GM23338 (cell line): ENCODE results near the gene IL13. TPM values are rescaled to one million over a fixed set of nuclear protein-coding genes. Genes with fewer than 3 reads are reported as not detected.

Experiments
- ATAC-seq: fragments of 200-7000 bp; cut with Tn5 transposase; 3 replicates; pipeline ENCODE4 v1.9.1; 2020
- DNase-seq: peaks from one replicate; pipeline ENCODE4 v3.0.0-alpha.2; 2015; ENCODE audit warnings: low spot score
- H2AFZ ChIP-seq: fragments of 200-600 bp; sonication (generic); 2 replicates; pipeline ENCODE4 v1.8.0; 2016; ENCODE audit warnings: antibody characterized with exemption, mild to moderate bottlenecking, moderate library complexity
- H3F3A ChIP-seq: fragments of 200-600 bp; sonication (generic); replicated peaks from 2 replicates; pipeline ENCODE4 v1.8.0; 2017; ENCODE audit warnings: antibody characterized with exemption, mixed run types, low read depth
- H3K27ac ChIP-seq: fragments of 200-600 bp; sonication (generic); 2 replicates; pipeline ENCODE4 v1.6.1; 2016; ENCODE audit warnings: low read depth
- H3K27me3 ChIP-seq: fragments of 200-600 bp; sonication (generic); 2 replicates; pipeline ENCODE4 v1.8.0; 2016; ENCODE audit warnings: mild to moderate bottlenecking, mixed run types, moderate library complexity; ENCODE audit not compliant: insufficient read depth
- H3K36me3 ChIP-seq: fragments of 200-600 bp; sonication (generic); 2 replicates; pipeline ENCODE4 v1.8.0; 2016; ENCODE audit warnings: mild to moderate bottlenecking; ENCODE audit not compliant: insufficient read depth
- H3K4me1 ChIP-seq: fragments of 200-600 bp; sonication (generic); 2 replicates; pipeline ENCODE4 v1.8.0; 2016; ENCODE audit warnings: mild to moderate bottlenecking, moderate library complexity; ENCODE audit not compliant: insufficient read depth
- H3K4me2 ChIP-seq: fragments of 200-600 bp; sonication (generic); 2 replicates; pipeline ENCODE4 v1.7.1; 2017; ENCODE audit warnings: mixed run types
- H3K4me3 ChIP-seq: fragments of 200-600 bp; sonication (generic); 2 replicates; pipeline ENCODE4 v1.6.1; 2016; ENCODE audit warnings: mixed run types
- H3K79me2 ChIP-seq: fragments of 200-600 bp; sonication (generic); replicated peaks from 2 replicates; pipeline ENCODE4 v1.8.0; 2017; ENCODE audit warnings: mild to moderate bottlenecking; ENCODE audit not compliant: insufficient read depth
- H3K9me2 ChIP-seq: fragments of 200-600 bp; sonication (generic); 2 replicates; pipeline ENCODE4 v1.8.0; 2017; ENCODE audit not compliant: insufficient read depth
- H4K20me1 ChIP-seq: fragments of 200-600 bp; sonication (generic); replicated peaks from 2 replicates; pipeline ENCODE4 v1.8.0; 2017; ENCODE audit warnings: mild to moderate bottlenecking; ENCODE audit not compliant: insufficient read depth
- H3K27ac Mint-ChIP-seq: 2 replicates; pipeline ENCODE4 v1.8.0; 2020; ENCODE audit warnings: inconsistent platforms, mild to moderate bottlenecking, moderate library complexity, mixed read lengths
- H3K27me3 Mint-ChIP-seq: 3 replicates; pipeline ENCODE4 v1.8.0; 2022; ENCODE audit warnings: low read depth, mild to moderate bottlenecking, moderate library complexity, mixed read lengths, inconsistent platforms; ENCODE audit not compliant: insufficient read depth, poor library complexity
- H3K36me3 Mint-ChIP-seq: 3 replicates; pipeline ENCODE4 v1.8.0; 2021; ENCODE audit warnings: low read depth, mild to moderate bottlenecking, inconsistent platforms, moderate library complexity, mixed read lengths
- H3K4me1 Mint-ChIP-seq: 3 replicates; pipeline ENCODE4 v1.8.0; 2020; ENCODE audit warnings: mild to moderate bottlenecking, inconsistent platforms, mixed read lengths
- H3K4me3 Mint-ChIP-seq: 3 replicates; pipeline ENCODE4 v1.8.0; 2021; ENCODE audit warnings: moderate library complexity, mild to moderate bottlenecking, inconsistent platforms, mixed read lengths
- H3K9me3 Mint-ChIP-seq: 3 replicates; pipeline ENCODE4 v1.8.0; 2020; ENCODE audit warnings: moderate library complexity, mild to moderate bottlenecking, inconsistent platforms, mixed read lengths
- CREB1 ChIP-seq: fragments of 250-450 bp; sonication (Bioruptor Pico); IDR thresholded peaks from 2 replicates; pipeline ENCODE4 v1.5.0; 2020; ENCODE audit warnings: low read depth, mild to moderate bottlenecking, moderate library complexity
- CTCF ChIP-seq, 2 experiments: fragments of 200-600 bp in 1 of 2; sonication (generic) in 1 of 2; conservative IDR thresholded peaks; 2 replicates each; pipeline versions ENCODE4 v1.5.1 to v1.6.1; 2016 to 2017; ENCODE audit warnings: antibody characterized with exemption in 2 of 2, low read depth in 2 of 2, mild to moderate bottlenecking in 2 of 2, moderate library complexity in 1 of 2
- EZH2 ChIP-seq: fragments of 200-600 bp; sonication (generic); IDR thresholded peaks from one replicate; pipeline ENCODE4 v1.8.0; 2017; ENCODE audit warnings: antibody characterized with exemption, mild to moderate bottlenecking, low read depth; ENCODE audit not compliant: unreplicated experiment
- EZH2phosphoT487 ChIP-seq: fragments of 200-600 bp; sonication (generic); IDR thresholded peaks from one replicate; pipeline ENCODE4 v1.8.1; 2018; ENCODE audit warnings: antibody characterized with exemption; ENCODE audit not compliant: unreplicated experiment
- JUNB ChIP-seq: IDR thresholded peaks from one replicate; pipeline ENCODE4 v1.6.1; 2016; ENCODE audit warnings: antibody characterized with exemption; ENCODE audit not compliant: unreplicated experiment
- NANOG ChIP-seq: IDR thresholded peaks from 2 replicates; pipeline ENCODE4 v1.6.1; 2016; ENCODE audit warnings: antibody characterized with exemption, borderline replicate concordance
- POLR2AphosphoS5 ChIP-seq: IDR thresholded peaks from 2 replicates; pipeline ENCODE4 v1.6.1; 2016; ENCODE audit warnings: antibody characterized with exemption, low read depth
- REST ChIP-seq: IDR thresholded peaks from one replicate; pipeline ENCODE4 v1.6.1; 2018; ENCODE audit warnings: antibody characterized with exemption; ENCODE audit not compliant: unreplicated experiment
- STAT1 ChIP-seq: IDR thresholded peaks from one replicate; pipeline ENCODE4 v1.6.1; 2016; ENCODE audit warnings: antibody characterized with exemption; ENCODE audit not compliant: unreplicated experiment
- ZNF114 ChIP-seq: fragments of 250-450 bp; sonication (Bioruptor Pico); IDR thresholded peaks from 2 replicates; pipeline ENCODE4 v1.5.0; 2020; ENCODE audit warnings: mild to moderate bottlenecking, moderate library complexity
- ZNF331 ChIP-seq: fragments of 250-450 bp; sonication (Bioruptor Pico); IDR thresholded peaks from 2 replicates; pipeline ENCODE4 v1.5.0; 2020; ENCODE audit warnings: low read depth, mild to moderate bottlenecking, moderate library complexity
- ZNF462 ChIP-seq: fragments of 250-450 bp; sonication (Bioruptor Pico); IDR thresholded peaks from 2 replicates; pipeline ENCODE4 v1.5.0; 2020; ENCODE audit warnings: mild to moderate bottlenecking, moderate library complexity
- polyA plus RNA-seq: library from polyadenylated mRNA; unstranded; fragments of >200 nt; fragmentation: Nextera tagmentation; extraction: Ambion mirVana; gene quantifications from 2 replicates; pipeline ENCODE4 v1.2.1, GENCODE V29; 2016
- total RNA-seq: library from RNA; depleted of rRNA; stranded (reverse); fragments of >200 nt; shearing (Covaris generic); gene quantifications from 2 replicates; pipeline ENCODE4 v1.2.3, GENCODE V29; 2014
- TF ChIP-seq, protein P1 (sequence below): IDR thresholded peaks from 2 replicates; pipeline ENCODE4 v1.6.1; 2016; ENCODE audit warnings: antibody characterized with exemption

The IL13 gene
- total and polyA plus RNA-seq, 2 experiments from 2014 or later: not detected

DNA sequence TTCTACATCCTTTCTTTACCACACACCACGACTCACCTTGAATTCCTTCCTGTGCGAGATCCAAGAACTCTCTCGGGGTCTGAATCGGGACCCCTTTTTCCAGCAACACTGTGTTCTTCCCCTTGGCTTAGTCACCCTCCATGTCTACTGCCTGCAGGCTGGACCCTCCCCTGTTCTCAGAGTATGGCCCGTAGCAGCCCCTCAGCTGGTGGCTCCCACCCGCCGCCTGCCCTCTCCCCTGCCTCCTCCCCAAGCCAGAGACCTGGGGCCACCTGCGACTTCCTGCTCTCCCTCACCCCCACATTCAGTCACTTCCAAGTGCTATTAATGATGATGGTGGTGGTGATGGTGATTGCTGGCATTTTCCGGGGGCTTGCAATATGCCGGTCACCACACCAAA, 9.3 kb downstream of the IL13 start:
- ATAC-seq (no peak), DNase-seq (no peak)
- Mint-ChIP-seq H3K27me3 (peaks cover 20% of the 10 kb centered on the region), H3K36me3 (no peaks in the 10 kb centered on the region; the same call in 2 of the 3 replicates), H3K4me1 (peaks cover 17% of the 10 kb centered on the region), H3K27ac (no peak overlapping the region), H3K9me3 (no peaks in the 10 kb centered on the region; the same call in 2 of the 3 replicates), H3K4me3 (no peak overlapping the region)
- Histone ChIP-seq H3K79me2 (no peaks in the 10 kb centered on the region), H4K20me1 (no peaks in the 10 kb centered on the region), H3K4me1 (no peaks in the 10 kb centered on the region), H3K36me3 (no peaks in the 10 kb centered on the region), H3F3A (no peaks in the 10 kb centered on the region), H3K4me3 (no peak overlapping the region), H3K27ac (no peak overlapping the region), H3K27me3 (no peaks in the 10 kb centered on the region), H2AFZ (no peak overlapping the region), H3K4me2 (no peak overlapping the region), H3K9me2 (peaks cover 2% of the 10 kb centered on the region; the same call in 1 of the 2 replicates)
- TF ChIP-seq REST: no peak
- TF ChIP-seq JUNB: no peak
- no peak for TF ChIP-seq CTCF (conservative IDR thresholded peaks at IDR 0.05; ENCODE audit: low read depth in 2 of 2)
- TF ChIP-seq POLR2AphosphoS5: no peak
- no peak for TF ChIP-seq CREB1 (CRISPR knock-in tag)
- no peak for TF ChIP-seq ZNF462 (CRISPR knock-in tag)
- no peak for TF ChIP-seq EZH2phosphoT487
- TF ChIP-seq ZNF331 (CRISPR knock-in tag): no peak
- TF ChIP-seq ZNF114 (CRISPR knock-in tag): no peak
- no peak for TF ChIP-seq STAT1
- no peak for TF ChIP-seq EZH2
- TF ChIP-seq NANOG: no peak
- TF ChIP-seq, protein P1, sequence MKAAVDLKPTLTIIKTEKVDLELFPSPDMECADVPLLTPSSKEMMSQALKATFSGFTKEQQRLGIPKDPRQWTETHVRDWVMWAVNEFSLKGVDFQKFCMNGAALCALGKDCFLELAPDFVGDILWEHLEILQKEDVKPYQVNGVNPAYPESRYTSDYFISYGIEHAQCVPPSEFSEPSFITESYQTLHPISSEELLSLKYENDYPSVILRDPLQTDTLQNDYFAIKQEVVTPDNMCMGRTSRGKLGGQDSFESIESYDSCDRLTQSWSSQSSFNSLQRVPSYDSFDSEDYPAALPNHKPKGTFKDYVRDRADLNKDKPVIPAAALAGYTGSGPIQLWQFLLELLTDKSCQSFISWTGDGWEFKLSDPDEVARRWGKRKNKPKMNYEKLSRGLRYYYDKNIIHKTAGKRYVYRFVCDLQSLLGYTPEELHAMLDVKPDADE: no peak
